Measurements from ENCODE around the gene KAT2B.

KAT2B gene

DNA sequence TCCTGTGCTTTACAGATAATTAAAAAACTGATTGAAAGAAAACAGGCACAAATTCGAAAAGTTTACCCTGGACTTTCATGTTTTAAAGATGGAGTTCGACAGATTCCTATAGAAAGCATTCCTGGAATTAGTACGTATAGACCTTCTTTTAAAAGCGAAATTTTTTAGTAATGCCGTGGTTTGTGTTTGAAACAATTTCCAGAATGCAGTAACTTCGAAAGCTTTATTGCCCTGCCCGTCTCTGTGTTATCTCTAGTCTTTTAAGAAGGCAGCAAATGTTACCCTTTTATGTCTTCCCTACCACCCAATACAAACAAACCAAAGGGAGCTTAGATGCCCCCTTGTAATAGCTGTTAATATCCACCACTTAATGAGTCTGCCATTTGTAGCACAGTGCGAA, 106.1 kb downstream of the KAT2B start:
- H3K36me3 ChIP-seq (ENCODE audit: low read depth) = no peaks in the 10 kb centered on the region

DNA sequence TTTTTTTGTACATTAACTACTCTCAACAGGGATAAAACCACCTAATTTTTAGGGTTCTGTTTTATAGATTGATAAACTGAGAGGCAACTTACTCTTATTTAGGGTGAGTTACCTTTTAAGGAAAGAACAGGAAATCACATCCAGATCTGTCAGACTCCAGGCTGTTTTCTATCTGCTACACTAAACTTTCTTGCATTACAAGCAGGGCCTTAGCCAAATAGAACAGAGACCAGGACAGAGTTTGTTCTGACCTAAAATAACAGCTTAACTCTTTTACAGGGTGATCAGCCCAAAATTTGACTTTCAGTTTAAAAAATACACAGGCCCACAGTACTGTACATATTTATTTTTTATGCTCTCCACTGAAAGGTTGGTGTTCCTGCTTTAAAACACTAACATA, 107.1 kb downstream of the KAT2B start:
- no peak overlapping the region for H3K27ac ChIP-seq (ENCODE audit: poor library complexity, severe bottlenecking)
- DNase-seq (ENCODE audit: low spot score) = no peak
- H3K36me3 ChIP-seq (ENCODE audit: low read depth) = 0 out of 2 replicates have a peak, but pooled peaks cover 3% of the 10 kb centered on the region
- no peaks in the 10 kb centered on the region for H3K4me1 ChIP-seq (ENCODE audit: insufficient read depth, poor library complexity, severe bottlenecking)
- TF ChIP-seq, protein P1, sequence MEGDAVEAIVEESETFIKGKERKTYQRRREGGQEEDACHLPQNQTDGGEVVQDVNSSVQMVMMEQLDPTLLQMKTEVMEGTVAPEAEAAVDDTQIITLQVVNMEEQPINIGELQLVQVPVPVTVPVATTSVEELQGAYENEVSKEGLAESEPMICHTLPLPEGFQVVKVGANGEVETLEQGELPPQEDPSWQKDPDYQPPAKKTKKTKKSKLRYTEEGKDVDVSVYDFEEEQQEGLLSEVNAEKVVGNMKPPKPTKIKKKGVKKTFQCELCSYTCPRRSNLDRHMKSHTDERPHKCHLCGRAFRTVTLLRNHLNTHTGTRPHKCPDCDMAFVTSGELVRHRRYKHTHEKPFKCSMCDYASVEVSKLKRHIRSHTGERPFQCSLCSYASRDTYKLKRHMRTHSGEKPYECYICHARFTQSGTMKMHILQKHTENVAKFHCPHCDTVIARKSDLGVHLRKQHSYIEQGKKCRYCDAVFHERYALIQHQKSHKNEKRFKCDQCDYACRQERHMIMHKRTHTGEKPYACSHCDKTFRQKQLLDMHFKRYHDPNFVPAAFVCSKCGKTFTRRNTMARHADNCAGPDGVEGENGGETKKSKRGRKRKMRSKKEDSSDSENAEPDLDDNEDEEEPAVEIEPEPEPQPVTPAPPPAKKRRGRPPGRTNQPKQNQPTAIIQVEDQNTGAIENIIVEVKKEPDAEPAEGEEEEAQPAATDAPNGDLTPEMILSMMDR (IDR thresholded peaks at IDR 0.05; ENCODE audit: poor library complexity, severe bottlenecking) = no peak
- H3K27me3 ChIP-seq (ENCODE audit: insufficient read depth, poor library complexity, severe bottlenecking) = no peaks in the 10 kb centered on the region
- ATAC-seq (ENCODE audit: low read depth) = no peak
- H3K4me3 ChIP-seq (ENCODE audit: severe bottlenecking) = no peak overlapping the region
- no peaks in the 10 kb centered on the region for H3K9me3 ChIP-seq (ENCODE audit: severe bottlenecking)

More for the DNA sequence above, 106.1 kb downstream of the KAT2B start:
- no peak overlapping the region for H3K4me3 ChIP-seq (ENCODE audit: severe bottlenecking)
- ATAC-seq (ENCODE audit: low read depth) = no peak
- no peaks in the 10 kb centered on the region for H3K4me1 ChIP-seq (ENCODE audit: insufficient read depth, poor library complexity, severe bottlenecking)
- no peaks in the 10 kb centered on the region for H3K27me3 ChIP-seq (ENCODE audit: insufficient read depth, poor library complexity, severe bottlenecking)
- H3K9me3 ChIP-seq (ENCODE audit: severe bottlenecking) = no peaks in the 10 kb centered on the region
- no peak overlapping the region for H3K27ac ChIP-seq (ENCODE audit: poor library complexity, severe bottlenecking)
- no peak for DNase-seq (ENCODE audit: low spot score)
- TF ChIP-seq, protein P1 (IDR thresholded peaks at IDR 0.05; ENCODE audit: poor library complexity, severe bottlenecking) = no peak

DNA sequence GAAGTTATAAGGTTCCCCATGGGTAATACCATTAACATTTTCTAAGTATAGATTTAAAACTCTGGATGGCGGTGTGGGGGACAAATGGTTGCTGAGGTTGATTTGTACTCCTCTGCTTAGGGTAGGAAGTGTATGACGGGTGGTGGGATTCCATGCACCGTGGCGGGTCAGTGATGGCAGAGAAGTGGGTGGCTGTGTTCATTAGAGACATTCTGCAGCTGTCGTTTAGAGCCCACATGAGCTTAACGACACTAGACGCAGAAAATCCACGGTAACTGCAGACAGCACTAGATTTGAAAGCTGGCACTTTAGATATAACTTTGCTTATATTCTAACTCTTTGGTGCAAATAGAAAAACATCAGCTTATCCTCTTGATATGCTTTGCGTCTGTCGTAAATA, 108.2 kb downstream of the KAT2B start:
- TF ChIP-seq, protein P1 (IDR thresholded peaks at IDR 0.05; ENCODE audit: poor library complexity, severe bottlenecking) = no peak
- DNase-seq (ENCODE audit: low spot score) = no peak
- no peak overlapping the region for H3K4me3 ChIP-seq (ENCODE audit: severe bottlenecking)
- H3K4me1 ChIP-seq (ENCODE audit: insufficient read depth, poor library complexity, severe bottlenecking) = no peaks in the 10 kb centered on the region
- H3K27ac ChIP-seq (ENCODE audit: poor library complexity, severe bottlenecking) = no peak overlapping the region
- no peaks in the 10 kb centered on the region for H3K27me3 ChIP-seq (ENCODE audit: insufficient read depth, poor library complexity, severe bottlenecking)
- H3K36me3 ChIP-seq (ENCODE audit: low read depth) = peaks cover 13% of the 10 kb centered on the region; the same call in 1 of the 2 replicates
- no peak for ATAC-seq (ENCODE audit: low read depth)
- H3K9me3 ChIP-seq (ENCODE audit: severe bottlenecking) = no peaks in the 10 kb centered on the region

DNA sequence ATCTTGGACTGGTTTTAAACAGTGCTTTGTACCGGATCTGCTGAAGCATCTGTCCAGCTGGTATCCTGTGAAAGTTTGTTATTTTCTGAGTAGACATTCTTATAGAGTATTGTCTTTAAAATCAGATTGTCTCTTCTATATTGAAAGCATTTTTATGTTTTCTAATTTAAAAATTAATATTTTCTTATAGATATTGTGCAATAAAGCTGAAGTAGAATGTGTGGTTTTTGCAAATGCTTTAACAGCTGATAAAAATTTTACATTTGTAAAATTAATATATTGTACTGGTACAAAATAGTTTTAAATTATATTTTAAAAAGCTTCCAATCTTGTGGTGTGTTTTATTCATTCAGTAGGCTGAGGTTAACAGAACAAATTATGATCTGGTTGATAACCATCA, 113.8 kb downstream of the KAT2B start:
- Histone ChIP-seq H3K4me3 (ENCODE audit: severe bottlenecking) (no peak overlapping the region), H3K27ac (ENCODE audit: poor library complexity, severe bottlenecking) (no peak overlapping the region), H3K36me3 (ENCODE audit: low read depth) (peaks cover 27% of the 10 kb centered on the region), H3K27me3 (ENCODE audit: insufficient read depth, poor library complexity, severe bottlenecking) (no peaks in the 10 kb centered on the region), H3K4me1 (ENCODE audit: insufficient read depth, poor library complexity, severe bottlenecking) (no peaks in the 10 kb centered on the region), H3K9me3 (ENCODE audit: severe bottlenecking) (no peaks in the 10 kb centered on the region)
- TF ChIP-seq, protein P1 (IDR thresholded peaks at IDR 0.05; ENCODE audit: poor library complexity, severe bottlenecking) = no peak
- ATAC-seq (ENCODE audit: low read depth) = no peak
- DNase-seq (ENCODE audit: low spot score) = no peak

DNA sequence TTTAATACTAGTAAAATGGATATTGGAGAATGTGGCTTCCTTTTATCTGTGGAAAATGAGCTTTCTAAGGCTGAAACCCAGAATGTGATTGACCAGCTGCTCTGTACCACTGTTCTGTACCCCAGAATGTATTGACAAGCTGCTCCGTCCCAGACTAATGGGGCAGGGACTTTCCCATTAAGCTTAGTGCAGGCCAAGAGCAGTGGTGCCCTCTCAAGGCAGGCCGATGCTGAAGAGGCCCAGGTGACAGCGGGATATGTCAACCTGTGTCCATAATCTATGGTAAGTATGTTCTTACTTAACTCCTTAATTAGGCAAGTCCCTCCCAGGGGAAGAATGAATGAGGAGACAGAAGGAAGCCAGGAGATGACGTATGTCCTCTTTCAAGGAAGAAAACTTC, 114.7 kb downstream of the KAT2B start:
- H3K4me1 ChIP-seq (ENCODE audit: insufficient read depth, poor library complexity, severe bottlenecking) = no peaks in the 10 kb centered on the region
- TF ChIP-seq, protein P1 (IDR thresholded peaks at IDR 0.05; ENCODE audit: poor library complexity, severe bottlenecking) = peak; percentile 15
- DNase-seq (ENCODE audit: low spot score) (no peak), ATAC-seq (ENCODE audit: low read depth) (no peak)
- no peak overlapping the region for H3K4me3 ChIP-seq (ENCODE audit: severe bottlenecking)
- no peak overlapping the region for H3K27ac ChIP-seq (ENCODE audit: poor library complexity, severe bottlenecking)
- H3K9me3 ChIP-seq (ENCODE audit: severe bottlenecking) = no peaks in the 10 kb centered on the region
- peaks cover 35% of the 10 kb centered on the region for H3K36me3 ChIP-seq (ENCODE audit: low read depth)
- H3K27me3 ChIP-seq (ENCODE audit: insufficient read depth, poor library complexity, severe bottlenecking) = no peaks in the 10 kb centered on the region

All from RWPE2 (cell line).